GM12872 (cell line): ENCODE measurements around the gene LIMS2.

ENCODE experiments used
- CTCF ChIP-seq: IDR thresholded peaks from 3 replicates; pipeline ENCODE4 v1.5.1; 2011; ENCODE audit warnings: low read depth, mild to moderate bottlenecking, low read length, moderate library complexity; ENCODE audit not compliant: insufficient read depth

The LIMS2 gene

GRCh38 chr2:127636248-127637235 lies 38.8 kb downstream of the LIMS2 start:
- no peak for TF ChIP-seq CTCF

GRCh38 chr2:127635380-127636237 lies 39.7 kb downstream of the LIMS2 start:
- TF ChIP-seq CTCF = no peak

- TF ChIP-seq CTCF = no peak
These were observed 40.5 kb downstream of the LIMS2 start for GRCh38 chr2:127634626-127635379.

GRCh38 chr2:127634066-127634617 lies 41.2 kb downstream of the LIMS2 start:
- no peak for TF ChIP-seq CTCF

GRCh38 chr2:127633556-127634065 lies 41.7 kb downstream of the LIMS2 start:
- TF ChIP-seq CTCF = no peak

GRCh38 chr2:127632592-127633489 lies 42.5 kb downstream of the LIMS2 start:
- TF ChIP-seq CTCF = no peak
